Measurements from ENCODE around the gene CCDC148.
"Not testable (repeated sequence)": the region's sequence is repeated elsewhere in the genome, so short reads cannot be mapped to it uniquely, and the experiment has no call there.

CCDC148 gene

DNA sequence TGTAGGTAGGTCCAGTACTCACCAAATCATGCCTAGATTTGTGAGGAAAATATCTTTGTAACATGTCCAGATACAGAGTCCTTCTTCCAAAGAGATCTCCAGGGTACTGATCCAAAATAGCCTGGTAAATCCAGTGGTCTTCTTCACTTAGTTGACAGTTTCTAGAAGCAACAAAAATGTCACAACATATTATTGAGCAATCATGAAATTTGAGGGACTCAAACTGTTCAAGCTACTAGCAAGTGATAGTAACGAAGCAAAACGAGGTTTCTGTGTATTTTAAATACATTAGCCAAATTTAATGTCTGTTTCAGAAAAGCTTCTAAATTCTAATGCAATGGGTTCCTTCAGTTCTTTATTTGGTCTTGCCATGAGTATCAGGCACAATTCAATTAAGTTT, 142.8 kb downstream of the CCDC148 start:
- Histone ChIP-seq H3K36me3 (ENCODE audit: insufficient read depth, low read length) (no peaks in the 10 kb centered on the region), H3K27ac (ENCODE audit: low read depth, low read length) (no peak overlapping the region), H3K4me1 (ENCODE audit: insufficient read depth, low read length) (no peaks in the 10 kb centered on the region), H3K27me3 (ENCODE audit: control insufficient read depth in 1 of 2, insufficient read depth in 2 of 2, low read length in 2 of 2) (no peaks in the 10 kb centered on the region), H3K4me3 (ENCODE audit: low read depth in 1 of 2, low read length in 2 of 2) (no peak overlapping the region), H3K9me3 (ENCODE audit: low read length) (no peaks in the 10 kb centered on the region), H3K9ac (ENCODE audit: low read length) (no peak overlapping the region)

- no peaks in the 10 kb centered on the region for H3K9me3 ChIP-seq (ENCODE audit: low read length)
- H3K27ac ChIP-seq (ENCODE audit: low read depth, low read length): no peak overlapping the region
- H3K4me1 ChIP-seq (ENCODE audit: insufficient read depth, low read length): no peaks in the 10 kb centered on the region
- no peaks in the 10 kb centered on the region for H3K27me3 ChIP-seq (ENCODE audit: control insufficient read depth in 1 of 2, insufficient read depth in 2 of 2, low read length in 2 of 2)
- H3K36me3 ChIP-seq (ENCODE audit: insufficient read depth, low read length): no peaks in the 10 kb centered on the region
- H3K4me3 ChIP-seq (ENCODE audit: low read depth in 1 of 2, low read length in 2 of 2): no peak overlapping the region
- H3K9ac ChIP-seq (ENCODE audit: low read length): no peak overlapping the region
Observed at GRCh38 chr2:158312981-158313380, 143.6 kb downstream of the CCDC148 start.

- not testable (repeated sequence) for H3K9me3 ChIP-seq (ENCODE audit: low read length); H3K27me3 ChIP-seq (ENCODE audit: control insufficient read depth in 1 of 2, insufficient read depth in 2 of 2, low read length in 2 of 2); H3K4me3 ChIP-seq (ENCODE audit: low read depth in 1 of 2, low read length in 2 of 2); H3K4me1 ChIP-seq (ENCODE audit: insufficient read depth, low read length); H3K27ac ChIP-seq (ENCODE audit: low read depth, low read length); H3K9ac ChIP-seq (ENCODE audit: low read length); H3K36me3 ChIP-seq (ENCODE audit: insufficient read depth, low read length)
Observed at GRCh38 chr2:158310407-158310806, 146.1 kb downstream of the CCDC148 start.

DNA sequence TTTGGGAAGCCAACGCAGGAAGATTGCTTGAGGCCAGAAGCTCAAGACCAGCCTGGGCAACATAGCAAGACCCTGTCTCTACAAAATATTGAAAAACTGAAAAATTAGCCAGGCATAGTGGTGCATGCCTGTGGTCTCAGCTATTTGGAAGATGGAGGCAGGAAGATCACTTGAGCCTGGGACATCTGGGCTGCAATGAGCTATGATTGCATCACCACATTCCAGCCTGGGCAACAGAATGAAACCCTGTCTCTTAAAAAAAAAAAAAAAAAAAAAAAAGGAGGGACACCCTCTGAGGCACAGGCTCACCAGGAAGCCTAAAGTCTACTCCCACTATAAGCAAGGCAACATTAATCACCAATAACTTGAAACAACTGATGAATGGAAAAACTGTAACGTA, 151.1 kb downstream of the CCDC148 start:
- Histone ChIP-seq H3K9me3 (ENCODE audit: low read length) (no peaks in the 10 kb centered on the region), H3K27me3 (ENCODE audit: control insufficient read depth in 1 of 2, insufficient read depth in 2 of 2, low read length in 2 of 2) (no peaks in the 10 kb centered on the region), H3K4me1 (ENCODE audit: insufficient read depth, low read length) (no peaks in the 10 kb centered on the region), H3K27ac (ENCODE audit: low read depth, low read length) (no peak overlapping the region), H3K36me3 (ENCODE audit: insufficient read depth, low read length) (no peaks in the 10 kb centered on the region), H3K4me3 (ENCODE audit: low read depth in 1 of 2, low read length in 2 of 2) (no peak overlapping the region), H3K9ac (ENCODE audit: low read length) (no peak overlapping the region)

DNA sequence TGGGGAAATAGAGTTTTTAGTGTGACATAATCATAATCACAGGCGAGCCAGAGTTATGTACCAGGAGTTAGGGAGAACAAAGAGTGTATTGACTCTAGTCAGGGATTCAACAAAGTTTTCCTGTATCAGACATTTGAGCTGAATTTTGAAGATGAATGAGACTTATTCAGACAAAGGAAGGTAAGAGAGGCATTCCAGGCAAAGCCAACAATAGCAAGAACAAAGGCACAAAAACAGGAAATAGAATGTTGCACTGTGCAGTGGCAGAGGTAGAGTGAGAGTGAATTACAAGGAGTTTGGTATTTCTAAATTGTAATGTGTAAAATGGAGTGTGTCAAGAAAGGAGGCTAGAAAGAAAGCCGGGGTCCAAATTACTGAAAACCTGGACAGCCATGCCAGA, 156.2 kb downstream of the CCDC148 start:
- Histone ChIP-seq H3K27ac (ENCODE audit: low read depth, low read length) (no peak overlapping the region), H3K9ac (ENCODE audit: low read length) (no peak overlapping the region), H3K9me3 (ENCODE audit: low read length) (no peaks in the 10 kb centered on the region), H3K36me3 (ENCODE audit: insufficient read depth, low read length) (no peaks in the 10 kb centered on the region), H3K4me1 (ENCODE audit: insufficient read depth, low read length) (no peaks in the 10 kb centered on the region), H3K4me3 (ENCODE audit: low read depth in 1 of 2, low read length in 2 of 2) (no peak overlapping the region), H3K27me3 (ENCODE audit: control insufficient read depth in 1 of 2, insufficient read depth in 2 of 2, low read length in 2 of 2) (no peaks in the 10 kb centered on the region)

- H3K4me3 ChIP-seq (ENCODE audit: low read depth in 1 of 2, low read length in 2 of 2): no peak overlapping the region
- H3K36me3 ChIP-seq (ENCODE audit: insufficient read depth, low read length): no peaks in the 10 kb centered on the region
- no peak overlapping the region for H3K9ac ChIP-seq (ENCODE audit: low read length)
- no peak overlapping the region for H3K27ac ChIP-seq (ENCODE audit: low read depth, low read length)
- no peaks in the 10 kb centered on the region for H3K27me3 ChIP-seq (ENCODE audit: control insufficient read depth in 1 of 2, insufficient read depth in 2 of 2, low read length in 2 of 2)
- H3K9me3 ChIP-seq (ENCODE audit: low read length): no peaks in the 10 kb centered on the region
- H3K4me1 ChIP-seq (ENCODE audit: insufficient read depth, low read length): no peaks in the 10 kb centered on the region
Observed at GRCh38 chr2:158297606-158298005, 158.9 kb downstream of the CCDC148 start.

- Histone ChIP-seq H3K4me1 (ENCODE audit: insufficient read depth, low read length) (no peaks in the 10 kb centered on the region), H3K4me3 (ENCODE audit: low read depth in 1 of 2, low read length in 2 of 2) (no peak overlapping the region), H3K9me3 (ENCODE audit: low read length) (no peaks in the 10 kb centered on the region), H3K27me3 (ENCODE audit: control insufficient read depth in 1 of 2, insufficient read depth in 2 of 2, low read length in 2 of 2) (no peaks in the 10 kb centered on the region), H3K9ac (ENCODE audit: low read length) (no peak overlapping the region), H3K36me3 (ENCODE audit: insufficient read depth, low read length) (no peaks in the 10 kb centered on the region), H3K27ac (ENCODE audit: low read depth, low read length) (no peak overlapping the region)
Observed at GRCh38 chr2:158297120-158297519, 159.4 kb downstream of the CCDC148 start.

- Histone ChIP-seq H3K9ac (ENCODE audit: low read length) (no peak overlapping the region), H3K4me3 (ENCODE audit: low read depth in 1 of 2, low read length in 2 of 2) (no peak overlapping the region), H3K36me3 (ENCODE audit: insufficient read depth, low read length) (no peaks in the 10 kb centered on the region), H3K27me3 (ENCODE audit: control insufficient read depth in 1 of 2, insufficient read depth in 2 of 2, low read length in 2 of 2) (no peaks in the 10 kb centered on the region), H3K27ac (ENCODE audit: low read depth, low read length) (no peak overlapping the region), H3K4me1 (ENCODE audit: insufficient read depth, low read length) (no peaks in the 10 kb centered on the region), H3K9me3 (ENCODE audit: low read length) (no peaks in the 10 kb centered on the region)
Observed at GRCh38 chr2:158293722-158294121, 162.8 kb downstream of the CCDC148 start.

DNA sequence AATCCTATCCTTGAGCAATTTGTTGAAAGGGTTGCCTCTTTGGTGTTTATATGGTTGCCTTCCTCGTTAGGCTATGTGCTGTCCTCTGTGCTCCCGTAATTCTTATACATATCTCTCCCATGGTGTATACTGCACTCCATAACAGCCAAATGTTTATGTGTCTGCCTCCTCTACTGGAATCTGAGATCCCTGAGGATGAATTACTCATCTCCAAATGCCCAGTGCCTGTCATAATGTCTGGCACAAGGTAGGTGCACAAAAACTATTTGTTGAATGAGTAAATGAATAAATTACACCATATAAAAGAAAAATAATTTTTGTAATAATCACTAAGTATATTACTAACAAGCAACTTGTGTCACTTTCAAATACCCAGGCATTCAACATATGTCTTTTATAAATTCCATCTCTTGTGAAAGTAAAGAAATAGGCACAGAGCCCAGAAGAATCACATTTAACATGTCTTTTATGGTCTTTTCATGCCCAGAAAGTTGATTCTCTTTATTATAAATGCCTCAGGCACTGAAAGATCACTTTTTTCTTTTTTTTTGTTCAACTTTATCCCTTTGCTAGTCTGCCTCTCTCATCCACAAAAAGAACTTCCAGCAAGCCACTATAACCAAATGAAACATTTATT, 164.9 kb downstream of the CCDC148 start:
- Histone ChIP-seq H3K9ac (ENCODE audit: low read length) (no peak overlapping the region), H3K4me1 (ENCODE audit: insufficient read depth, low read length) (no peaks in the 10 kb centered on the region), H3K27ac (ENCODE audit: low read depth, low read length) (no peak overlapping the region), H3K9me3 (ENCODE audit: low read length) (no peaks in the 10 kb centered on the region), H3K27me3 (ENCODE audit: control insufficient read depth in 1 of 2, insufficient read depth in 2 of 2, low read length in 2 of 2) (no peaks in the 10 kb centered on the region), H3K4me3 (ENCODE audit: low read depth in 1 of 2, low read length in 2 of 2) (no peak overlapping the region), H3K36me3 (ENCODE audit: insufficient read depth, low read length) (no peaks in the 10 kb centered on the region)

- Histone ChIP-seq H3K9me3 (ENCODE audit: low read length) (no peaks in the 10 kb centered on the region), H3K4me3 (ENCODE audit: low read depth in 1 of 2, low read length in 2 of 2) (no peak overlapping the region)
Observed at GRCh38 chr2:158290225-158290624, 166.3 kb downstream of the CCDC148 start.

DNA sequence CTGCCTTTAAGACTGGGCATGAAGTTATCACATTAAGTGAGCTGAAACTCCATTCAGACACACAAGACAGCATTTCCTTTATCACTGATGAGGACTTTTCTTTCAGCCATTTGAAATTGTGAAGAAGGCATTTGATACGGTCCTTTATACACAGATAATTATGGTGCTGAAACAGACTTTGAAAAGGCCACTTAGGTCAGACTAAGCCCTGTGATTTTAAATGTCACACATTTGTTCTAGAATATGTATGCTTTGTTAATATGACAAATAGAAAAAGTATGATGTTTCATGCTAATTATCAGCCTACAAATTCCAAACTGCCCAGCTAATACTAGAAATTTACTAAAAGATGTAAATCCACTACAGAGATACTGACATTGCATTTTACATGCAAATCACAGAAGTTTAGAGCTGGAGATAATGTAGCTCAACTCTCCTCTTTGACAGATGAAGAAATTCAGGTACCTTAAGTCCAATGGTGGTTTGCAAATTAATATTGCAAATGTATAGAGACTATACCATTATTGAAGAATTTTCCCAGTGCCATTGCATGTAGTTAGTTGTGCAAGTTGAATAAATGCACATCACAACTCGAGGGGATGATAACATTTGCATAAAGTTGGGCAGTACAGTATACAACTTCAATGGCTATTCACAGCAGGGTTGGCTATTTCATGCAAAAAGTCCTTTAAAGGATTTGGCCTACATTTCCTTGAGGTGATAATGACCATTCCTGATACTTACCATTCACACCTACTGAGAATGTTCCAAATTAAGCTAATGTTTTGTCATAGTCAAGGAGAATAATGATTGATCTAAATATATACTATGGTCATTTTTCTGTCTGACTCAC, 179.7 kb downstream of the CCDC148 start:
- Histone ChIP-seq H3K4me3 (ENCODE audit: low read depth in 1 of 2, low read length in 2 of 2) (no peak overlapping the region), H3K27ac (ENCODE audit: low read depth, low read length) (no peak overlapping the region), H3K36me3 (ENCODE audit: insufficient read depth, low read length) (no peaks in the 10 kb centered on the region), H3K9ac (ENCODE audit: low read length) (no peak overlapping the region), H3K9me3 (ENCODE audit: low read length) (no peaks in the 10 kb centered on the region), H3K27me3 (ENCODE audit: control insufficient read depth in 1 of 2, insufficient read depth in 2 of 2, low read length in 2 of 2) (no peaks in the 10 kb centered on the region), H3K4me1 (ENCODE audit: insufficient read depth, low read length) (no peaks in the 10 kb centered on the region)

More at GRCh38 chr2:158290225-158290624, 166.3 kb downstream of the CCDC148 start:
- H3K27ac ChIP-seq (ENCODE audit: low read depth, low read length): no peak overlapping the region
- no peaks in the 10 kb centered on the region for H3K27me3 ChIP-seq (ENCODE audit: control insufficient read depth in 1 of 2, insufficient read depth in 2 of 2, low read length in 2 of 2)
- H3K9ac ChIP-seq (ENCODE audit: low read length): no peak overlapping the region
- no peaks in the 10 kb centered on the region for H3K36me3 ChIP-seq (ENCODE audit: insufficient read depth, low read length)
- no peaks in the 10 kb centered on the region for H3K4me1 ChIP-seq (ENCODE audit: insufficient read depth, low read length)

GRCh38 chr2:158273791-158274190, 182.8 kb downstream of the CCDC148 start:
- Histone ChIP-seq H3K36me3 (ENCODE audit: insufficient read depth, low read length) (no peaks in the 10 kb centered on the region), H3K9me3 (ENCODE audit: low read length) (no peaks in the 10 kb centered on the region), H3K4me3 (ENCODE audit: low read depth in 1 of 2, low read length in 2 of 2) (no peak overlapping the region), H3K27me3 (ENCODE audit: control insufficient read depth in 1 of 2, insufficient read depth in 2 of 2, low read length in 2 of 2) (no peaks in the 10 kb centered on the region), H3K9ac (ENCODE audit: low read length) (no peak overlapping the region), H3K4me1 (ENCODE audit: insufficient read depth, low read length) (no peaks in the 10 kb centered on the region), H3K27ac (ENCODE audit: low read depth, low read length) (no peak overlapping the region)

Data from muscle layer of colon (tissue), 2 donors.